Stimulated activated CD4-positive, alpha-beta T cell treated with anti-CD3 and anti-CD28 coated beads, TNF-alpha, amount 100 ng/mL, for 48 hours (primary cell): ENCODE measurements around the gene RASA3.

Experiments used
- DNase-seq, 3 donors: peaks; one replicate each; pipeline ENCODE4 v3.0.0-alpha.2; 2020; ENCODE audit warnings: low read depth in 3 of 3

Gene RASA3

GRCh38 chr13:114067886-114068651 is 64.4 kb downstream of the RASA3 start:
- peak in 1 of 3 donors; percentile 14 for DNase-seq

GRCh38 chr13:114067381-114067885 is 65.0 kb downstream of the RASA3 start:
- peak in 1 of 3 donors; percentile 21 for DNase-seq

- no peak for DNase-seq
Observed at GRCh38 chr13:114066956-114067355, 65.5 kb downstream of the RASA3 start.

- peak in 1 of 3 donors; percentile 27 for DNase-seq
Observed at GRCh38 chr13:114065926-114066774, 66.3 kb downstream of the RASA3 start.

- peak; percentile 61 to 82 (median 65) for DNase-seq
Observed at GRCh38 chr13:114065141-114065925, 67.1 kb downstream of the RASA3 start.

GRCh38 chr13:114064450-114065140 is 67.8 kb downstream of the RASA3 start:
- DNase-seq, result no peak

GRCh38 chr13:114063545-114064449 is 68.6 kb downstream of the RASA3 start:
- no peak for DNase-seq

- no peak for DNase-seq
Observed at GRCh38 chr13:114062754-114063153, 69.7 kb downstream of the RASA3 start.

GRCh38 chr13:114062341-114062740 is 70.1 kb downstream of the RASA3 start:
- no peak for DNase-seq

GRCh38 chr13:114061744-114062143 is 70.7 kb downstream of the RASA3 start:
- DNase-seq, result no peak

- no peak for DNase-seq
Observed at GRCh38 chr13:114061047-114061446, 71.4 kb downstream of the RASA3 start.

GRCh38 chr13:114059946-114060860 is 72.2 kb downstream of the RASA3 start:
- DNase-seq, result no peak

GRCh38 chr13:114059428-114059827 is 73.0 kb downstream of the RASA3 start:
- DNase-seq, result no peak

GRCh38 chr13:114058051-114058867 is 74.2 kb downstream of the RASA3 start:
- no peak for DNase-seq

GRCh38 chr13:114057166-114058050 is 75.0 kb downstream of the RASA3 start:
- DNase-seq, result no peak

GRCh38 chr13:114056205-114057013 is 76.0 kb downstream of the RASA3 start:
- no peak for DNase-seq
